ENCODE results near the gene GLP2R.

- TF ChIP-seq CTCF (IDR thresholded peaks at IDR 0.05) (no peak), POLR2AphosphoS5 (IDR thresholded peaks at IDR 0.05) (no peak), POLR2A (IDR thresholded peaks at IDR 0.05) (no peak), EP300 (IDR thresholded peaks at IDR 0.05; ENCODE audit: low read depth) (no peak)
Measured at GRCh38 chr17:9790889-9791876, 34.5 kb upstream of the GLP2R start, which contains the start of gene DHRS7C.
